HepG2 (cell line): ENCODE measurements around the gene BBS12. TPM values are rescaled to one million over a fixed set of nuclear protein-coding genes. Genes with fewer than 3 reads are reported as not detected.

ENCODE experiments used
- ADNP ChIP-seq: sonication (generic); formaldehyde crosslinking; IDR thresholded peaks from 2 replicates; pipeline ENCODE4 v1.4.0; 2020; ENCODE audit warnings: missing genetic modification reagents
- ATAD3A ChIP-seq: sonication (generic); formaldehyde crosslinking; IDR thresholded peaks from 2 replicates; pipeline ENCODE4 v1.4.0; 2020; ENCODE audit warnings: missing genetic modification reagents
- CHCHD3 ChIP-seq: sonication (generic); formaldehyde crosslinking; IDR thresholded peaks from 2 replicates; pipeline ENCODE4 v1.8.0; 2022; ENCODE audit warnings: mild to moderate bottlenecking, missing genetic modification reagents, moderate library complexity
- ERF ChIP-seq: IDR thresholded peaks from 2 replicates; pipeline ENCODE4 v1.6.1; 2018; ENCODE audit warnings: missing biosample characterization, missing genetic modification reagents
- GABPA ChIP-seq, 2 experiments: IDR thresholded peaks; 2 replicates each; pipeline ENCODE4 v1.6.1; 2011 to 2016; ENCODE audit warnings: low read depth in 2 of 2, low read length in 1 of 2, missing biosample characterization in 1 of 2, missing genetic modification characterization in 1 of 2
- GLI4 ChIP-seq: sonication (generic); formaldehyde crosslinking; IDR thresholded peaks from 2 replicates; pipeline ENCODE4 v1.5.1; 2020; ENCODE audit warnings: missing genetic modification reagents, mild to moderate bottlenecking, moderate library complexity, borderline replicate concordance
- HCFC1 ChIP-seq: fragments of 150-350 bp; IDR thresholded peaks from 2 replicates; pipeline ENCODE4 v1.6.1; 2014; ENCODE audit warnings: low read depth, low read length
- NCOA2 ChIP-seq: sonication (generic); formaldehyde crosslinking; IDR thresholded peaks from 2 replicates; pipeline ENCODE4 v1.8.0; 2022; ENCODE audit warnings: inconsistent platforms
- NCOA5 ChIP-seq: sonication (generic); formaldehyde crosslinking; IDR thresholded peaks from 2 replicates; pipeline ENCODE4 v1.4.0; 2020; ENCODE audit warnings: missing genetic modification reagents
- PHF8 ChIP-seq: sonication (generic); formaldehyde crosslinking; IDR thresholded peaks from 2 replicates; pipeline ENCODE4 v1.5.0; 2020; ENCODE audit warnings: missing genetic modification reagents
- REL ChIP-seq: sonication (generic); formaldehyde crosslinking; conservative IDR thresholded peaks from 2 replicates; pipeline ENCODE4 v1.8.0; 2022; ENCODE audit warnings: mild to moderate bottlenecking, missing genetic modification reagents, moderate library complexity
- SKI ChIP-seq: fragments of 450-650 bp; IDR thresholded peaks from one replicate; pipeline ENCODE4 v1.6.1; 2018; ENCODE audit warnings: mild to moderate bottlenecking; ENCODE audit not compliant: partially characterized antibody
- U2AF1 ChIP-seq: fragments of 200-400 bp; formaldehyde crosslinking; optimal IDR thresholded peaks from 2 replicates; pipeline ENCODE3; 2017; ENCODE audit warnings: mild to moderate bottlenecking, low read depth, low read length
- ZFP36 ChIP-seq: fragments of 150-350 bp; IDR thresholded peaks from 2 replicates; pipeline ENCODE4 v1.6.1; 2018; ENCODE audit warnings: borderline replicate concordance, low read length, low read depth; ENCODE audit not compliant: partially characterized antibody
- ZNF121 ChIP-seq: sonication (generic); formaldehyde crosslinking; IDR thresholded peaks from 2 replicates; pipeline ENCODE4 v1.5.0; 2020; ENCODE audit warnings: mild to moderate bottlenecking, missing genetic modification reagents
- ZNF274 ChIP-seq: sonication (generic); formaldehyde crosslinking; IDR thresholded peaks from 2 replicates; pipeline ENCODE4 v1.5.1; 2020; ENCODE audit warnings: mild to moderate bottlenecking, missing genetic modification reagents
- ZNF335 ChIP-seq: sonication (generic); formaldehyde crosslinking; IDR thresholded peaks from 2 replicates; pipeline ENCODE4 v1.4.0; 2020; ENCODE audit warnings: missing genetic modification reagents
- ZNF431 ChIP-seq: sonication (generic); formaldehyde crosslinking; IDR thresholded peaks from 2 replicates; pipeline ENCODE4 v1.9.0; 2022; ENCODE audit warnings: missing genetic modification reagents, low read depth, mild to moderate bottlenecking, borderline replicate concordance
- ZNF878 ChIP-seq: sonication (generic); formaldehyde crosslinking; IDR thresholded peaks from 2 replicates; pipeline ENCODE4 v1.8.1; 2023; ENCODE audit warnings: mild to moderate bottlenecking, missing genetic modification reagents, moderate library complexity
- polyA plus RNA-seq, 8 experiments: library from polyadenylated mRNA; depleted of rRNA in 3 of 8; stranded (reverse) in 7 of 8; unstranded in 1 of 8; fragments of >200 nt; fragmentation: Illumina TruSeq in 4 of 8; extraction: Trizol in 4 of 8; gene quantifications; 2 replicates each; pipeline versions ENCODE4 v1.2.1 to v1.2.3, GENCODE V29; 2011 to 2016; ENCODE audit warnings: low read depth in 4 of 8, missing spikeins in 1 of 8, mixed read lengths in 1 of 8; ENCODE audit not compliant: insufficient read depth in 1 of 8
- total RNA-seq, 5 experiments: library from RNA; depleted of rRNA; stranded (reverse); fragments of >200 nt; fragmentation: Illumina TruSeq; extraction: Trizol; gene quantifications; 2 replicates each; pipeline ENCODE4 v1.2.3, GENCODE V29; 2016; ENCODE audit warnings: low read depth in 1 of 5
- TF ChIP-seq, protein P1 (sequence below): IDR thresholded peaks from 2 replicates; pipeline ENCODE4 v1.6.1; 2016; ENCODE audit warnings: missing biosample characterization, missing genetic modification reagents, low read depth
- TF ChIP-seq, protein P2 (sequence below): sonication (generic); formaldehyde crosslinking; IDR thresholded peaks from 2 replicates; pipeline ENCODE4 v1.4.0; 2020; ENCODE audit warnings: missing genetic modification reagents
- TF ChIP-seq, protein P3 (sequence below): IDR thresholded peaks from 2 replicates; pipeline ENCODE4 v1.6.1; 2016; ENCODE audit warnings: low read depth, borderline replicate concordance
- TF ChIP-seq, protein P4 (sequence below): sonication (generic); formaldehyde crosslinking; IDR thresholded peaks from 2 replicates; pipeline ENCODE4 v1.4.0; 2020; ENCODE audit warnings: missing genetic modification reagents

BBS12 gene
- total and polyA plus RNA-seq, 2 of the 13 experiments (the other 11 are each of a cell fraction or from before 2014, with no cell fraction given) = 0.32 to 1.7 TPM

DNA sequence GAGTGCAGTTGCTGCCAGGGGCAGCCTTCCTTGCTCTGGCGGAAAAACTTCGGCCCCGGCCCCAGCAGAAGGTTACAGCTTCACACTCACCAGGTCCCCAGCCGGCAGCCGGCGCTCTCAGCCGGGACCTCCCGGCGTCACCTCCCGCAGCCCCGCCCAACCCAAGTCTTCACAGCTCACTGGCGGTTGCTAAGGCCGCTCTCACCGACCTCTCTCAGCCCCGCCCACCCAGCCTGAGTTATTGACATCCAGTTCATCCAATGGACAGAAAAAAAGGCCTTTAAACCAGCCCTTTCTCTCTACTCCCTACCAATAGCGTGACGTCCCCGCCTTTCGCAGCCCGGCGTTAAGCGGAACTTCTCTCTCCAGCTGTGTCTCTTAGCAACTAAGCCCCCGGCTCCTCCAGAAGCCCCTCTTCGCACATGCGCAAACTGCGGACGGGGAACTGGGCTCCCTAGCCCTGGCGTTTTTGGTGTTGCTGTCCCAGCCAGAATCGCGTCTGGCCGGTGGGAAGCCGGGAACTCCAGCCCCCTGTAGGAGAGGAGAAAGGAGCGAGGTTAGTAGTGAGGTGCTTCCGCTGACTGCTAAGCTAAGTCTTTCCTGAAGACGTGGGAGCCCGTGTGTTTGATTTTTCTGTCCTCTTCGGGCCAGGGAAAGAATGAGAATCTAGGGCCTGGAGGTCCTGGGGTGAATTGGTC lies at the start of gene BBS12 (continued):
- TF ChIP-seq U2AF1 (no peak), ADNP (CRISPR knock-in tag) (no peak), HCFC1 (no peak), CHCHD3 (CRISPR knock-in tag) (no peak), GLI4 (CRISPR knock-in tag) (no peak), ZNF121 (no peak), NCOA5 (CRISPR knock-in tag) (no peak), GABPA (IDR thresholded peaks at IDR 0.05; ENCODE audit: low read depth, low read length) (peak; percentile 45), GABPA (CRISPR knock-in tag; IDR thresholded peaks at IDR 0.05; ENCODE audit: low read depth) (peak; percentile 76), ZNF335 (CRISPR knock-in tag) (no peak), ZNF274 (no peak), ZNF431 (CRISPR knock-in tag) (no peak), REL (CRISPR knock-in tag) (no peak), NCOA2 (CRISPR knock-in tag) (no peak), ERF (peak; percentile 60; the same call in 1 of the 2 replicates), PHF8 (CRISPR knock-in tag) (peak; percentile 68), ZNF878 (no peak), ZFP36 (no peak), SKI (no peak), ATAD3A (CRISPR knock-in tag) (no peak)
- TF ChIP-seq, protein P1, sequence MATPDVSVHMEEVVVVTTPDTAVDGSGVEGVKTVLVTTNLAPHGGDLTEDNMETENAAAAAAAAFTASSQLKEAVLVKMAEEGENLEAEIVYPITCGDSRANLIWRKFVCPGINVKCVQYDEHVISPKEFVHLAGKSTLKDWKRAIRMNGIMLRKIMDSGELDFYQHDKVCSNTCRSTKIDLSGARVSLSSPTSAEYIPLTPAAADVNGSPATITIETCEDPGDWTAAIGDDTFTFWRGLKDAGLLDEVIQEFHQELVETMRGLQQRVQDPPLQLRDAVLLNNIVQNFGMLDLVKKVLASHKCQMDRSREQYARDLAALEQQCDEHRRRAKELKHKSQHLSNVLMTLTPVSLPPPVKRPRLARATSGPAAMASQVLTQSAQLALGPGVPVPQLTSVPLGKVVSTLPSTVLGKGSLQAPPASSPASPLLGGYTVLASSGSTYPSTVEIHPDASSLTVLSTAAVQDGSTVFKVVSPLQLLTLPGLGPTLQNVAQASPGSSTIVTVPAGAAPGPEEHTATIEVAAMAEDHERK (CRISPR knock-in tag) = no peak
- TF ChIP-seq, protein P2, sequence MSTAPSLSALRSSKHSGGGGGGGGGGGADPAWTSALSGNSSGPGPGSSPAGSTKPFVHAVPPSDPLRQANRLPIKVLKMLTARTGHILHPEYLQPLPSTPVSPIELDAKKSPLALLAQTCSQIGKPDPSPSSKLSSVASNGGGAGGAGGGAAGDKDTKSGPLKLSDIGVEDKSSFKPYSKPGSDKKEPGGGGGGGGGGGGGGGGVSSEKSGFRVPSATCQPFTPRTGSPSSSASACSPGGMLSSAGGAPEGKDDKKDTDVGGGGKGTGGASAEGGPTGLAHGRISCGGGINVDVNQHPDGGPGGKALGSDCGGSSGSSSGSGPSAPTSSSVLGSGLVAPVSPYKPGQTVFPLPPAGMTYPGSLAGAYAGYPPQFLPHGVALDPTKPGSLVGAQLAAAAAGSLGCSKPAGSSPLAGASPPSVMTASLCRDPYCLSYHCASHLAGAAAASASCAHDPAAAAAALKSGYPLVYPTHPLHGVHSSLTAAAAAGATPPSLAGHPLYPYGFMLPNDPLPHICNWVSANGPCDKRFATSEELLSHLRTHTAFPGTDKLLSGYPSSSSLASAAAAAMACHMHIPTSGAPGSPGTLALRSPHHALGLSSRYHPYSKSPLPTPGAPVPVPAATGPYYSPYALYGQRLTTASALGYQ (CRISPR knock-in tag) = no peak
- TF ChIP-seq, protein P3, sequence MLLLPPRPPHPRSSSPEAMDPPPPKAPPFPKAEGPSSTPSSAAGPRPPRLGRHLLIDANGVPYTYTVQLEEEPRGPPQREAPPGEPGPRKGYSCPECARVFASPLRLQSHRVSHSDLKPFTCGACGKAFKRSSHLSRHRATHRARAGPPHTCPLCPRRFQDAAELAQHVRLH = no peak
- TF ChIP-seq, protein P4, sequence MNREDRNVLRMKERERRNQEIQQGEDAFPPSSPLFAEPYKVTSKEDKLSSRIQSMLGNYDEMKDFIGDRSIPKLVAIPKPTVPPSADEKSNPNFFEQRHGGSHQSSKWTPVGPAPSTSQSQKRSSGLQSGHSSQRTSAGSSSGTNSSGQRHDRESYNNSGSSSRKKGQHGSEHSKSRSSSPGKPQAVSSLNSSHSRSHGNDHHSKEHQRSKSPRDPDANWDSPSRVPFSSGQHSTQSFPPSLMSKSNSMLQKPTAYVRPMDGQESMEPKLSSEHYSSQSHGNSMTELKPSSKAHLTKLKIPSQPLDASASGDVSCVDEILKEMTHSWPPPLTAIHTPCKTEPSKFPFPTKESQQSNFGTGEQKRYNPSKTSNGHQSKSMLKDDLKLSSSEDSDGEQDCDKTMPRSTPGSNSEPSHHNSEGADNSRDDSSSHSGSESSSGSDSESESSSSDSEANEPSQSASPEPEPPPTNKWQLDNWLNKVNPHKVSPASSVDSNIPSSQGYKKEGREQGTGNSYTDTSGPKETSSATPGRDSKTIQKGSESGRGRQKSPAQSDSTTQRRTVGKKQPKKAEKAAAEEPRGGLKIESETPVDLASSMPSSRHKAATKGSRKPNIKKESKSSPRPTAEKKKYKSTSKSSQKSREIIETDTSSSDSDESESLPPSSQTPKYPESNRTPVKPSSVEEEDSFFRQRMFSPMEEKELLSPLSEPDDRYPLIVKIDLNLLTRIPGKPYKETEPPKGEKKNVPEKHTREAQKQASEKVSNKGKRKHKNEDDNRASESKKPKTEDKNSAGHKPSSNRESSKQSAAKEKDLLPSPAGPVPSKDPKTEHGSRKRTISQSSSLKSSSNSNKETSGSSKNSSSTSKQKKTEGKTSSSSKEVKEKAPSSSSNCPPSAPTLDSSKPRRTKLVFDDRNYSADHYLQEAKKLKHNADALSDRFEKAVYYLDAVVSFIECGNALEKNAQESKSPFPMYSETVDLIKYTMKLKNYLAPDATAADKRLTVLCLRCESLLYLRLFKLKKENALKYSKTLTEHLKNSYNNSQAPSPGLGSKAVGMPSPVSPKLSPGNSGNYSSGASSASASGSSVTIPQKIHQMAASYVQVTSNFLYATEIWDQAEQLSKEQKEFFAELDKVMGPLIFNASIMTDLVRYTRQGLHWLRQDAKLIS (CRISPR knock-in tag) = no peak
